ENCODE results near the gene PPIE. TPM values are rescaled to one million over a fixed set of nuclear protein-coding genes. Genes with fewer than 3 reads are reported as not detected.

The PPIE gene
- total and polyA plus RNA-seq, 2 of the 13 experiments (the other 11 are each of a cell fraction or from before 2014, with no cell fraction given), result 15.3 to 26.3 TPM

GRCh38 chr1:39691383-39692151 is 47.1 kb upstream of the PPIE start, which contains the start of gene HPCAL4 (continued):
- TF ChIP-seq REXO4 (CRISPR knock-in tag; IDR thresholded peaks at IDR 0.05; ENCODE audit: borderline replicate concordance) (no peak), ZNF746 (CRISPR knock-in tag; IDR thresholded peaks at IDR 0.05) (no peak), SP1 (IDR thresholded peaks at IDR 0.05) (no peak), SP1 (CRISPR knock-in tag; IDR thresholded peaks at IDR 0.05) (0 out of 2 replicates have a peak, but pooled peaks have one; percentile 17), FOXP4 (CRISPR knock-in tag; IDR thresholded peaks at IDR 0.05) (no peak), HMGA1 (CRISPR knock-in tag; conservative IDR thresholded peaks at IDR 0.05) (no peak)

- in situ Hi-C loops (cut with HindIII; ENCODE audit: extremely low pct_ligation_motif_present, low pct_unique_long_range_greater_than_20kb) (no loop called here), intact Hi-C loops (cut with micrococcal nuclease; ENCODE audit: unreplicated experiment) (no loop called here)
- Histone ChIP-seq H3K79me2 (ENCODE audit: insufficient read depth, low read length) (no peaks in the 10 kb centered on the region), H2AFZ (ENCODE audit: low read length) (no peak overlapping the region), H3K4me1 (ENCODE audit: insufficient read depth, low read length) (peaks cover 11% of the 10 kb centered on the region; the same call in 1 of the 2 replicates), H3K9me3 (ENCODE audit: low read length) (no peaks in the 10 kb centered on the region), H3K4me2 (ENCODE audit: low read depth, low read length) (peak overlapping the region; percentile 69; the same call in 1 of the 2 replicates), H3K27ac (ENCODE audit: extremely low read length, insufficient read depth, low read length) (no peak overlapping the region), H3K36me3 (replicated peaks in 1 of 2; ENCODE audit: control insufficient read depth in 1 of 2, insufficient read depth in 2 of 2, low read length in 2 of 2) (no peaks in the 10 kb centered on the region), H3K27me3 (ENCODE audit: control insufficient read depth in 1 of 2, insufficient read depth in 2 of 2, low read length in 2 of 2) (peaks cover 11 to 49% of the 10 kb centered on the region in 2 experiments; a peak in 4 of 5 replicates), H4K20me1 (ENCODE audit: insufficient read depth, low read length) (no peaks in the 10 kb centered on the region), H3K9ac (ENCODE audit: insufficient read depth, low read depth, low read length) (no peak overlapping the region), H3K4me3 (replicated peaks in 1 of 3; ENCODE audit: insufficient read depth in 1 of 3, low read depth in 2 of 3, low read length in 3 of 3) (no peak overlapping the region; a peak in 1 of 6 replicates)
- ATAC-seq (no peak; the same call in 2 of the 3 replicates), FAIRE-seq (no peak), DNase-seq (ENCODE audit: low spot score) (no peak)
- 16% methylated on average over 37 of the region's 56 CpGs for WGBS (ENCODE audit: low lambda C conversion rate)
- ChIA-PET CTCF (ENCODE audit: low intra/inter-chr PET ratio, low total read pairs) (no interaction called here), POLR2A (no interaction called here)
- no TSS peak for BruUV-seq (replicated peaks)
- TF ChIP-seq ZNF574 (CRISPR knock-in tag; IDR thresholded peaks at IDR 0.05) (no peak), RAD51 (IDR thresholded peaks at IDR 0.05; ENCODE audit: borderline replicate concordance) (no peak), POGZ (CRISPR knock-in tag; IDR thresholded peaks at IDR 0.05) (no peak), PRDM15 (CRISPR knock-in tag; IDR thresholded peaks at IDR 0.05) (no peak), ZNF468 (CRISPR knock-in tag; IDR thresholded peaks at IDR 0.05) (no peak), GZF1 (CRISPR knock-in tag; IDR thresholded peaks at IDR 0.05) (no peak)
These were observed 46.3 kb upstream of the PPIE start for GRCh38 chr1:39692152-39693074.
